HCT116 (cell line): ENCODE data around the gene TCEANC2. TPM values are rescaled to one million over a fixed set of nuclear protein-coding genes. Genes with fewer than 3 reads are reported as not detected.

ENCODE experiments used
- ATAC-seq: fragments of 200-7000 bp; cut with Tn5 transposase; 2 replicates; pipeline ENCODE4 v1.9.1; 2020; ENCODE audit warnings: mild to moderate bottlenecking, moderate library complexity
- BruUV-seq: library from RNA; stranded (reverse); fragments of 400-500 nt; replicated peaks from 2 replicates; lab custom pipeline; 2021; lab: Mats Ljungman, UMichigan
- CTCF ChIA-PET: fragments of 300-600 bp; sonication (Branson Sonifier 250); formaldehyde crosslinking; loops from one replicate; lab custom pipeline; 2021; ENCODE audit warnings: antibody characterized with exemption; lab: Charles Lee
- POLR2A ChIA-PET: fragments of 300-600, 350-600 bp; sonication (Branson Sonifier 250); formaldehyde crosslinking; loops from one replicate; lab custom pipeline; 2021; ENCODE audit warnings: antibody characterized with exemption; lab: Charles Lee
- RAD21 ChIA-PET, 2 experiments: fragments of 300-600 bp; sonication (Branson Sonifier 250); formaldehyde crosslinking; loops; one replicate each; lab custom pipeline; 2023; ENCODE audit warnings: low total read pairs in 2 of 2; ENCODE audit not compliant: uncharacterized antibody in 2 of 2, unreplicated experiment in 2 of 2, low non-redundant PET in 1 of 2; lab: Charles Lee
- DNase-seq: peaks from one replicate; pipeline ENCODE4 v3.0.0-alpha.2; 2010; ENCODE audit warnings: low read depth, low spot score
- H2AFZ ChIP-seq: fragments of 200-600 bp; shearing (Covaris generic), sonication (generic); 2 replicates; pipeline ENCODE4 v1.6.1; 2017; ENCODE audit warnings: low read depth, mixed run types, mixed read lengths, antibody characterized with exemption, low read length; ENCODE audit not compliant: poor library complexity, severe bottlenecking
- H3K27ac ChIP-seq: 2 replicates; pipeline ENCODE4 v1.5.1; 2012; ENCODE audit warnings: low read depth, low read length
- H3K27me3 ChIP-seq: fragments of 200-600 bp; sonication (generic); 2 replicates; pipeline ENCODE4 v1.6.1; 2016; ENCODE audit warnings: mixed run types, low read length, mixed read lengths; ENCODE audit not compliant: insufficient read depth
- H3K36me3 ChIP-seq, 2 experiments: fragments of 200-500 bp in 1 of 2; fragments of 200-600 bp in 1 of 2; sonication (Bioruptor generic) in 1 of 2; sonication (generic) in 1 of 2; 2 replicates each; pipeline versions ENCODE4 v1.5.1 to v1.6.1; 2014 to 2016; ENCODE audit warnings: low read length in 2 of 2, inconsistent platforms in 1 of 2, mixed read lengths in 1 of 2, mixed run types in 1 of 2; ENCODE audit not compliant: insufficient read depth in 2 of 2, control insufficient read depth in 1 of 2
- H3K4me1 ChIP-seq, 2 experiments: fragments of 200-600 bp in 1 of 2; sonication (generic) in 1 of 2; 2 replicates each; pipeline versions ENCODE4 v1.5.1 to v1.6.1; 2012 to 2017; ENCODE audit warnings: low read length in 2 of 2, inconsistent platforms in 1 of 2, mild to moderate bottlenecking in 1 of 2, mixed read lengths in 1 of 2, mixed run types in 1 of 2, moderate library complexity in 1 of 2; ENCODE audit not compliant: insufficient read depth in 2 of 2, control insufficient read depth in 1 of 2
- H3K4me2 ChIP-seq: fragments of 200-600 bp; sonication (generic); 2 replicates; pipeline ENCODE4 v1.6.1; 2017; ENCODE audit warnings: mixed run types, low read length, mixed read lengths
- H3K4me3 ChIP-seq, 2 experiments: fragments of 200-600 bp in 1 of 2; sonication (generic) in 1 of 2; replicated peaks in 1 of 2; 2 replicates each; pipeline ENCODE4 v1.5.1; 2011 to 2016; ENCODE audit warnings: low read length in 2 of 2, control low read depth in 1 of 2, low read depth in 1 of 2, mild to moderate bottlenecking in 1 of 2, mixed read lengths in 1 of 2, mixed run types in 1 of 2
- H3K79me2 ChIP-seq: fragments of 200-600 bp; sonication (generic); 2 replicates; pipeline ENCODE4 v1.6.1; 2017; ENCODE audit warnings: mild to moderate bottlenecking, mixed run types, low read length, moderate library complexity, mixed read lengths; ENCODE audit not compliant: insufficient read depth
- H3K9ac ChIP-seq: fragments of 200-600 bp; sonication (generic); 2 replicates; pipeline ENCODE4 v1.6.1; 2016; ENCODE audit warnings: low read length, mixed read lengths
- H3K9me2 ChIP-seq: fragments of 200-600 bp; sonication (generic), shearing (Covaris generic); 2 replicates; pipeline ENCODE4 v1.6.1; 2017; ENCODE audit warnings: mixed run types, mild to moderate bottlenecking, moderate library complexity; ENCODE audit not compliant: insufficient read depth
- H3K9me3 ChIP-seq, 2 experiments: fragments of 200-500 bp in 1 of 2; fragments of 200-600 bp in 1 of 2; sonication (Bioruptor generic) in 1 of 2; sonication (generic) in 1 of 2; 2 replicates each; pipeline ENCODE4 v1.6.1; 2014 to 2017; ENCODE audit warnings: low read length in 2 of 2, mixed read lengths in 2 of 2, inconsistent platforms in 1 of 2, low read depth in 1 of 2, mild to moderate bottlenecking in 1 of 2, mixed run types in 1 of 2, moderate library complexity in 1 of 2; ENCODE audit not compliant: control insufficient read depth in 1 of 2, insufficient read depth in 1 of 2
- H4K20me1 ChIP-seq: fragments of 200-600 bp; sonication (generic), shearing (Covaris generic); 2 replicates; pipeline ENCODE4 v1.6.1; 2017; ENCODE audit warnings: mixed run types, mild to moderate bottlenecking, moderate library complexity; ENCODE audit not compliant: insufficient read depth
- CBX3 ChIP-seq: IDR thresholded peaks from 2 replicates; pipeline ENCODE4 v1.6.1; 2012; ENCODE audit warnings: low read depth
- EZH2 ChIP-seq: fragments of 200-600 bp; sonication (generic); IDR thresholded peaks from 2 replicates; pipeline ENCODE4 v1.6.1; 2017; ENCODE audit warnings: antibody characterized with exemption, mixed run types
- EZH2phosphoT487 ChIP-seq: fragments of 200-600 bp; IDR thresholded peaks from 2 replicates; pipeline ENCODE4 v1.6.1; 2018; ENCODE audit warnings: antibody characterized with exemption, borderline replicate concordance
- FOSL1 ChIP-seq: IDR thresholded peaks from 2 replicates; pipeline ENCODE4 v1.6.1; 2012; ENCODE audit warnings: low read depth
- JUND ChIP-seq: IDR thresholded peaks from 2 replicates; pipeline ENCODE4 v1.6.1; 2012
- POLR2A ChIP-seq: IDR thresholded peaks from 2 replicates; pipeline ENCODE4 v1.7.0; 2011; ENCODE audit warnings: borderline replicate concordance; ENCODE audit not compliant: insufficient read depth, insufficient read length; ENCODE audit errors: extremely low read depth
- REST ChIP-seq: IDR thresholded peaks from 2 replicates; pipeline ENCODE4 v1.6.1; 2012; ENCODE audit warnings: low read depth
- SP1 ChIP-seq: IDR thresholded peaks from 2 replicates; pipeline ENCODE4 v1.6.1; 2012; ENCODE audit warnings: low read depth
- ZFX ChIP-seq: fragments of 450-650 bp; IDR thresholded peaks from 2 replicates; pipeline ENCODE4 v1.6.1; 2017
- intact Hi-C: fragments of 100-400 bp; cut with micrococcal nuclease; formaldehyde crosslinking; loops from 2 replicates; pipeline ENCODE4 v1.10.0; 2022
- total RNA-seq: library from RNA; stranded (reverse); gene quantifications from one replicate; pipeline ENCODE4 v1.2.1, GENCODE V29; 2021; ENCODE audit not compliant: unreplicated experiment

TCEANC2 gene
- total RNA-seq, 1 experiment from 2014 or later: 5.4 TPM

- no peaks in the 10 kb centered on the region for H3K9me2 ChIP-seq
- H3K4me3 ChIP-seq: no peak overlapping the region
- H3K9ac ChIP-seq: no peak overlapping the region
- RAD21 ChIA-PET: no interaction called here
- BruUV-seq: no TSS peak
- no peaks in the 10 kb centered on the region for H3K27me3 ChIP-seq
- H4K20me1 ChIP-seq: no peaks in the 10 kb centered on the region
- no peak overlapping the region for H2AFZ ChIP-seq
- intact Hi-C loops: no loop called here
- H3K79me2 ChIP-seq: no peaks in the 10 kb centered on the region
- H3K4me2 ChIP-seq: no peak overlapping the region
- CTCF ChIA-PET: interaction anchor here (1.7 kb wide), 1 partner anchor 12 kb away, joined by 5 read pairs; no protein-coding TSS in a partner anchor
- DNase-seq (no peak), ATAC-seq (no peak)
- no peaks in the 10 kb centered on the region for H3K36me3 ChIP-seq
- TF ChIP-seq EZH2: no peak
- TF ChIP-seq REST: no peak
- TF ChIP-seq EZH2phosphoT487: no peak
- no peak for TF ChIP-seq POLR2A
- no peak for TF ChIP-seq JUND
- no peak for TF ChIP-seq SP1
- no peak for TF ChIP-seq ZFX
- TF ChIP-seq FOSL1: no peak
- no peak for TF ChIP-seq CBX3
- POLR2A ChIA-PET: no interaction called here
- H3K9me3 ChIP-seq: no peaks in the 10 kb centered on the region
- H3K27ac ChIP-seq: no peak overlapping the region
- H3K4me1 ChIP-seq: no peaks in the 10 kb centered on the region
Observed at GRCh38 chr1:54109129-54110090, 56.0 kb downstream of the TCEANC2 start.
